ENCODE measurements around the gene BCL2. TPM values are rescaled to one million over a fixed set of nuclear protein-coding genes. Genes with fewer than 3 reads are reported as not detected.

BCL2 gene
- total RNA-seq, 1 experiment from 2014 or later: 1.3 TPM

GRCh38 chr18:63311118-63312018 is 8.2 kb downstream of the BCL2 start:
- no peak overlapping the region for H2BK20ac ChIP-seq (ENCODE audit: low read depth, low read length, poor library complexity, severe bottlenecking)
- H3K79me2 ChIP-seq (ENCODE audit: insufficient read depth, low read length): no peaks in the 10 kb centered on the region; the same call in 1 of the 2 replicates
- Mint-ChIP-seq H3K4me1 (no peaks in the 10 kb centered on the region), H3K4me3 (no peak overlapping the region), H3K27me3 (ENCODE audit: low read depth) (peaks cover 15% of the 10 kb centered on the region), H3K36me3 (ENCODE audit: insufficient read depth in 1 of 3, low read depth in 3 of 3) (no peaks in the 10 kb centered on the region), H3K9me3 (no peaks in the 10 kb centered on the region), H3K27ac (no peak overlapping the region)
- no peak overlapping the region for H3K14ac ChIP-seq (ENCODE audit: insufficient read depth, low read length)
- H2AFZ ChIP-seq (ENCODE audit: low read length): no peak overlapping the region
- H3K27ac ChIP-seq (ENCODE audit: insufficient read length, low read depth, low read length): no peak overlapping the region
- H3K27me3 ChIP-seq (ENCODE audit: insufficient read depth, low read length): no peaks in the 10 kb centered on the region
- no peak overlapping the region for H4K5ac ChIP-seq (ENCODE audit: insufficient read length, low read depth, low read length)
- H3K4me1 ChIP-seq (ENCODE audit: insufficient read depth, low read length): no peaks in the 10 kb centered on the region
- H2BK120ac ChIP-seq (ENCODE audit: low read depth, low read length, poor library complexity, severe bottlenecking): no peak overlapping the region
- no peaks in the 10 kb centered on the region for H3K9me3 ChIP-seq (ENCODE audit: control insufficient read depth, low read depth, low read length)
- TF ChIP-seq CTCF (conservative IDR thresholded peaks at IDR 0.05): no peak
- H3K79me1 ChIP-seq (ENCODE audit: insufficient read depth, low read depth, low read length, poor library complexity, severe bottlenecking): no peaks in the 10 kb centered on the region
- no peak overlapping the region for H3T11ph ChIP-seq (ENCODE audit: low read length)
- no peak for DNase-seq
- H4K8ac ChIP-seq (replicated peaks; ENCODE audit: insufficient read length, low read depth, low read length): no peak overlapping the region
- H2AK5ac ChIP-seq (ENCODE audit: insufficient read length, low read length): no peak overlapping the region
- no peak overlapping the region for H3K56ac ChIP-seq (ENCODE audit: insufficient read length, low read depth, low read length)
- no peak overlapping the region for H3K4me2 ChIP-seq (ENCODE audit: insufficient read depth, insufficient read length, low read length)
- H3K23me2 ChIP-seq (ENCODE audit: insufficient read length, low read depth, low read length, poor library complexity, severe bottlenecking): no peaks in the 10 kb centered on the region
- no peak overlapping the region for H2BK12ac ChIP-seq (ENCODE audit: insufficient read length, low read depth, low read length)
- H3K18ac ChIP-seq (ENCODE audit: insufficient read length, low read depth, low read length): no peak overlapping the region
- no peak overlapping the region for H2BK5ac ChIP-seq (ENCODE audit: insufficient read length, low read length)
- H4K20me1 ChIP-seq (ENCODE audit: control insufficient read depth, insufficient read depth, insufficient read length): no peaks in the 10 kb centered on the region
- H3K23ac ChIP-seq (ENCODE audit: insufficient read length, low read depth, low read length): no peak overlapping the region
- no peak overlapping the region for H4K91ac ChIP-seq (ENCODE audit: insufficient read length, low read depth, low read length)
- H3K9ac ChIP-seq (ENCODE audit: extremely low read depth, insufficient read length, low read length): no peak overlapping the region
- no peak overlapping the region for H2BK15ac ChIP-seq (ENCODE audit: low read depth, low read length)
- WGBS (ENCODE audit: extremely low coverage, insufficient read length, low lambda C conversion rate): no CpG with 5 or more reads among the region's 8 CpGs
- no peak overlapping the region for H3K4ac ChIP-seq (ENCODE audit: low read depth, low read length)

Measured in H9 (cell line).